H9 (cell line): ENCODE measurements around the gene MUTYH. TPM values are rescaled to one million over a fixed set of nuclear protein-coding genes. Genes with fewer than 3 reads are reported as not detected.

ENCODE experiments used
- DNase-seq: peaks from one replicate; pipeline ENCODE4 v3.0.0-alpha.2; 2017
- H2AFZ ChIP-seq: one replicate; pipeline ENCODE4 v1.6.1; 2013; ENCODE audit warnings: mild to moderate bottlenecking, low read length, control low read depth, moderate library complexity
- H2AK5ac ChIP-seq: 2 replicates; pipeline ENCODE4 v1.6.1; 2013; ENCODE audit warnings: low read length, control low read depth, mixed read lengths; ENCODE audit not compliant: insufficient read length
- H2BK120ac ChIP-seq: one replicate; pipeline ENCODE4 v1.6.1; 2013; ENCODE audit warnings: low read depth, mild to moderate bottlenecking, low read length, control low read depth, inconsistent platforms; ENCODE audit not compliant: poor library complexity, severe bottlenecking
- H2BK12ac ChIP-seq: 2 replicates; pipeline ENCODE4 v1.6.1; 2013; ENCODE audit warnings: low read length, control low read depth, mixed read lengths, low read depth; ENCODE audit not compliant: insufficient read length
- H2BK15ac ChIP-seq: 2 replicates; pipeline ENCODE4 v1.6.1; 2013; ENCODE audit warnings: low read depth, low read length, control low read depth
- H2BK20ac ChIP-seq: one replicate; pipeline ENCODE4 v1.6.1; 2013; ENCODE audit warnings: low read depth, mild to moderate bottlenecking, low read length, control low read depth, inconsistent platforms; ENCODE audit not compliant: poor library complexity, severe bottlenecking
- H2BK5ac ChIP-seq: 2 replicates; pipeline ENCODE4 v1.6.1; 2013; ENCODE audit warnings: low read length, control low read depth, mixed read lengths; ENCODE audit not compliant: insufficient read length
- H3K14ac ChIP-seq: 2 replicates; pipeline ENCODE4 v1.6.1; 2013; ENCODE audit warnings: low read length, control low read depth; ENCODE audit not compliant: insufficient read depth
- H3K18ac ChIP-seq: 2 replicates; pipeline ENCODE4 v1.6.1; 2013; ENCODE audit warnings: low read depth, mild to moderate bottlenecking, mixed read lengths, low read length, control low read depth; ENCODE audit not compliant: insufficient read length
- H3K23ac ChIP-seq: 2 replicates; pipeline ENCODE4 v1.6.1; 2013; ENCODE audit warnings: low read length, control low read depth, mixed read lengths, low read depth; ENCODE audit not compliant: insufficient read length
- H3K23me2 ChIP-seq: 2 replicates; pipeline ENCODE4 v1.6.1; 2013; ENCODE audit warnings: low read depth, mild to moderate bottlenecking, mixed read lengths, low read length, control low read depth; ENCODE audit not compliant: insufficient read length, poor library complexity, severe bottlenecking
- H3K27ac ChIP-seq: 2 replicates; pipeline ENCODE4 v1.5.1; 2013; ENCODE audit warnings: low read length, control low read depth, mixed read lengths, low read depth; ENCODE audit not compliant: insufficient read length
- H3K27me3 ChIP-seq: 2 replicates; pipeline ENCODE4 v1.6.1; 2013; ENCODE audit warnings: low read length, control low read depth, inconsistent platforms; ENCODE audit not compliant: insufficient read depth
- H3K4ac ChIP-seq: 2 replicates; pipeline ENCODE4 v1.6.1; 2013; ENCODE audit warnings: low read depth, mild to moderate bottlenecking, control low read depth, inconsistent platforms, low read length, moderate library complexity
- H3K4me1 ChIP-seq: 2 replicates; pipeline ENCODE4 v1.6.1; 2013; ENCODE audit warnings: low read length, control low read depth, inconsistent platforms; ENCODE audit not compliant: insufficient read depth
- H3K4me2 ChIP-seq: 2 replicates; pipeline ENCODE4 v1.6.1; 2013; ENCODE audit warnings: low read length, control low read depth, mixed read lengths; ENCODE audit not compliant: insufficient read length, insufficient read depth
- H3K56ac ChIP-seq: 2 replicates; pipeline ENCODE4 v1.6.1; 2013; ENCODE audit warnings: low read depth, mild to moderate bottlenecking, mixed read lengths, low read length, control low read depth; ENCODE audit not compliant: insufficient read length
- H3K79me1 ChIP-seq: 2 replicates; pipeline ENCODE4 v1.6.1; 2013; ENCODE audit warnings: low read depth, mild to moderate bottlenecking, moderate library complexity, low read length, control low read depth, inconsistent platforms; ENCODE audit not compliant: insufficient read depth, poor library complexity, severe bottlenecking
- H3K79me2 ChIP-seq: 2 replicates; pipeline ENCODE4 v1.6.1; 2013; ENCODE audit warnings: low read length, control low read depth, inconsistent platforms; ENCODE audit not compliant: insufficient read depth
- H3K9ac ChIP-seq: 2 replicates; pipeline ENCODE4 v1.6.1; 2013; ENCODE audit warnings: low read length, control low read depth, mixed read lengths; ENCODE audit not compliant: insufficient read length; ENCODE audit errors: extremely low read depth
- H3K9me3 ChIP-seq: one replicate; pipeline ENCODE4 v1.6.1; 2013; ENCODE audit warnings: low read depth, low read length, inconsistent platforms; ENCODE audit not compliant: control insufficient read depth
- H3T11ph ChIP-seq: one replicate; pipeline ENCODE4 v1.6.1; 2013; ENCODE audit warnings: mild to moderate bottlenecking, low read length, control low read depth, inconsistent platforms
- H4K20me1 ChIP-seq: one replicate; pipeline ENCODE4 v1.6.1; 2013; ENCODE audit not compliant: control insufficient read depth, insufficient read length, insufficient read depth
- H4K5ac ChIP-seq: 2 replicates; pipeline ENCODE4 v1.6.1; 2013; ENCODE audit warnings: low read depth, mild to moderate bottlenecking, mixed read lengths, low read length, control low read depth; ENCODE audit not compliant: insufficient read length
- H4K8ac ChIP-seq: replicated peaks from 2 replicates; pipeline ENCODE4 v1.6.1; 2013; ENCODE audit warnings: low read length, control low read depth, mixed read lengths, low read depth; ENCODE audit not compliant: insufficient read length
- H4K91ac ChIP-seq: 2 replicates; pipeline ENCODE4 v1.6.1; 2013; ENCODE audit warnings: low read depth, mild to moderate bottlenecking, moderate library complexity, mixed read lengths, low read length, control low read depth; ENCODE audit not compliant: insufficient read length
- H3K27ac Mint-ChIP-seq, 3 experiments: 2 replicates in 2 of 3; 3 replicates in 1 of 3; pipeline ENCODE4 v1.8.0; 2020 to 2021; ENCODE audit warnings: mixed read lengths in 3 of 3, mild to moderate bottlenecking in 1 of 3, moderate library complexity in 1 of 3
- H3K27me3 Mint-ChIP-seq: 2 replicates; pipeline ENCODE4 v1.8.0; 2021; ENCODE audit warnings: low read depth, mild to moderate bottlenecking, moderate library complexity, mixed read lengths
- H3K36me3 Mint-ChIP-seq, 3 experiments: 2 replicates in 2 of 3; 3 replicates in 1 of 3; pipeline ENCODE4 v1.8.0; 2020 to 2021; ENCODE audit warnings: low read depth in 3 of 3, mixed read lengths in 3 of 3; ENCODE audit not compliant: insufficient read depth in 1 of 3
- H3K4me1 Mint-ChIP-seq, 2 experiments: 2 replicates each; pipeline ENCODE4 v1.8.0; 2020; ENCODE audit warnings: mixed read lengths in 2 of 2
- H3K4me3 Mint-ChIP-seq, 2 experiments: 2 replicates in 1 of 2; 3 replicates in 1 of 2; pipeline ENCODE4 v1.8.0; 2020 to 2021; ENCODE audit warnings: mild to moderate bottlenecking in 2 of 2, mixed read lengths in 2 of 2, moderate library complexity in 1 of 2
- H3K9me3 Mint-ChIP-seq, 2 experiments: 2 replicates in 1 of 2; 3 replicates in 1 of 2; pipeline ENCODE4 v1.8.0; 2020; ENCODE audit warnings: mild to moderate bottlenecking in 2 of 2, mixed read lengths in 2 of 2, moderate library complexity in 1 of 2
- WGBS: extraction: QIAGEN DNeasy Blood & Tissue Kit; methylation state at CpG from one replicate; pipeline ENCODE4 v1.1.7; 2013; ENCODE audit warnings: missing lambda C conversion rate, low lambda C conversion rate, mixed read lengths; ENCODE audit not compliant: insufficient read length; ENCODE audit errors: extremely low coverage; 5-methylcytosine and 5-hydroxymethylcytosine counted together
- total RNA-seq: library from RNA; stranded (reverse); gene quantifications from 2 replicates; pipeline ENCODE4 v1.2.1, GENCODE V29; 2021
- TF ChIP-seq, protein P1 (sequence below): fragments of 200-600 bp; sonication (generic); conservative IDR thresholded peaks from 3 replicates; pipeline ENCODE4 v1.8.0; 2021; ENCODE audit warnings: antibody characterized with exemption, mild to moderate bottlenecking

MUTYH gene
- total RNA-seq, 1 experiment from 2014 or later = 52.6 TPM

DNA sequence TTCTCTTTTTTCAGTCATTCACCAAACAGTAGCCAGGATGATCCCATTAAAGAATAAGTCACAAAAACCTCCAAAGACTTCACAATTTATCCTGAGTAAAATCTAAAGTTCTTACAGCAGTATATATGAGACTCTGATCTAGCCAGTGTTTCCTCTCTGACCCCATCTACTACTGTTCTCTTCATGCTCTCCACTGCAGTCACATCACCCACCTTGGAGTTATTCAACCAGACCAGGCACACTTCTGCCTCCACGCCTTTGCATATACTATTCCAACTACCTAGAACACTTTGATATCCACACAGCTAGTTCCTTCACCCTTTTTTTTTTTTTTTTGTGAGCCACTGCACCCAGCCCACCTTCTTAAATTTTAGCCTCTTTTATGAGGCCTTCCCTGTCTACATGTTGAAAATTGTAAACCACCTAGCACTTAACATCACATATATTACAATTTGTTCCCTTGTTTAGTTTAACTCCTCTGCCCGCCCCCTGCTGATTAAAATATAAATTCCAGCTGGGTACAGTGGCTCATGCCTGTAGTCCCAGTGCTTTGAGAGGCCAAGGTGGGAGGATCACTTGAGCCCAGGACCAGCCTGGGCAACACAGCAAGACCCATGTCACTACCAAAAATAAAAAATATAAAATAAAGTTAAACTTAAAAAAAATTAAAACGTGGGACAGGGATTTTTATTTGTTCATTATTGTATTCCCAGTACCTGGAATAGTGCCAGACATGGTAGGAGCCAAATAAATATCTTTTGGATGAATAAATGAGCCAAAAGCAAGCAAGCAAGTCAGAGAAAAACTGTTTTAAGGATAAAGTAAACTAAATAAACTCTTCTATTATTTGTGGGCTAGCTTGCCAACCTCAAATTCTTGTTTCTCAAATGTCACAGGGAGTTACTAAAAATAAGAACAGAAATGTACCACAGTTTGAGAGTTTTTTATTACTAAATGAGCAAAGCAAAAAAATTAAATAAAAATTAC is 35.2 kb upstream of the MUTYH start:
- Histone ChIP-seq H3K56ac (no peak overlapping the region), H3K23ac (no peak overlapping the region), H3K4me2 (no peak overlapping the region), H2BK15ac (no peak overlapping the region), H3K27ac (no peak overlapping the region), H2BK5ac (no peak overlapping the region), H2AK5ac (no peak overlapping the region), H3T11ph (no peak overlapping the region), H3K79me2 (no peaks in the 10 kb centered on the region), H3K14ac (no peak overlapping the region), H3K23me2 (no peaks in the 10 kb centered on the region), H3K9ac (no peak overlapping the region), H4K8ac (no peak overlapping the region), H2BK20ac (no peak overlapping the region), H2AFZ (no peak overlapping the region), H2BK120ac (no peak overlapping the region), H2BK12ac (no peak overlapping the region), H4K20me1 (no peaks in the 10 kb centered on the region), H3K4me1 (no peaks in the 10 kb centered on the region), H4K5ac (no peak overlapping the region), H3K27me3 (no peaks in the 10 kb centered on the region), H3K79me1 (no peaks in the 10 kb centered on the region), H3K9me3 (no peaks in the 10 kb centered on the region), H4K91ac (no peak overlapping the region), H3K4ac (no peak overlapping the region), H3K18ac (no peak overlapping the region)
- H3K4me3 Mint-ChIP-seq = no peak overlapping the region
- no peaks in the 10 kb centered on the region for H3K27me3 Mint-ChIP-seq
- no peak for DNase-seq
- WGBS = no CpG with 5 or more reads among the region's 3 CpGs
- TF ChIP-seq, protein P1, sequence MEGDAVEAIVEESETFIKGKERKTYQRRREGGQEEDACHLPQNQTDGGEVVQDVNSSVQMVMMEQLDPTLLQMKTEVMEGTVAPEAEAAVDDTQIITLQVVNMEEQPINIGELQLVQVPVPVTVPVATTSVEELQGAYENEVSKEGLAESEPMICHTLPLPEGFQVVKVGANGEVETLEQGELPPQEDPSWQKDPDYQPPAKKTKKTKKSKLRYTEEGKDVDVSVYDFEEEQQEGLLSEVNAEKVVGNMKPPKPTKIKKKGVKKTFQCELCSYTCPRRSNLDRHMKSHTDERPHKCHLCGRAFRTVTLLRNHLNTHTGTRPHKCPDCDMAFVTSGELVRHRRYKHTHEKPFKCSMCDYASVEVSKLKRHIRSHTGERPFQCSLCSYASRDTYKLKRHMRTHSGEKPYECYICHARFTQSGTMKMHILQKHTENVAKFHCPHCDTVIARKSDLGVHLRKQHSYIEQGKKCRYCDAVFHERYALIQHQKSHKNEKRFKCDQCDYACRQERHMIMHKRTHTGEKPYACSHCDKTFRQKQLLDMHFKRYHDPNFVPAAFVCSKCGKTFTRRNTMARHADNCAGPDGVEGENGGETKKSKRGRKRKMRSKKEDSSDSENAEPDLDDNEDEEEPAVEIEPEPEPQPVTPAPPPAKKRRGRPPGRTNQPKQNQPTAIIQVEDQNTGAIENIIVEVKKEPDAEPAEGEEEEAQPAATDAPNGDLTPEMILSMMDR = no peak
- no peaks in the 10 kb centered on the region for H3K36me3 Mint-ChIP-seq
- no peaks in the 10 kb centered on the region for H3K4me1 Mint-ChIP-seq
- H3K9me3 Mint-ChIP-seq = no peaks in the 10 kb centered on the region
- H3K27ac Mint-ChIP-seq = peak overlapping the region in 1 of 3 experiments; percentile 29; a peak in 1 of 7 replicates
